Mucosa of descending colon (tissue), 3 donors: ENCODE measurements around the gene PRSS33. TPM values are rescaled to one million over a fixed set of nuclear protein-coding genes. Genes with fewer than 3 reads are reported as not detected.

Source experiments
- ATAC-seq: fragments of 200-7000 bp; cut with Tn5 transposase; one replicate; pipeline ENCODE4 v1.9.1; 2020; ENCODE audit warnings: mild to moderate bottlenecking, moderate library complexity
- DNase-seq, 3 donors: peaks; one replicate each; pipeline ENCODE4 v3.0.0-alpha.2; 2020
- H3K36me3 ChIP-seq: fragments of 200-600 bp; one replicate; pipeline ENCODE4 v1.8.0; 2021; ENCODE audit warnings: low read depth, mild to moderate bottlenecking
- H3K4me1 ChIP-seq: fragments of 200-600 bp; one replicate; pipeline ENCODE4 v1.8.0; 2021; ENCODE audit warnings: low read depth, mild to moderate bottlenecking
- H3K4me3 ChIP-seq: fragments of 200-600 bp; one replicate; pipeline ENCODE4 v1.8.0; 2021; ENCODE audit warnings: mild to moderate bottlenecking
- H3K9me3 ChIP-seq: fragments of 200-600 bp; one replicate; pipeline ENCODE4 v1.8.0; 2021; ENCODE audit warnings: mild to moderate bottlenecking
- intact Hi-C, 2 donors: fragments of 100-400 bp; cut with DNase I in 1 of 2; cut with micrococcal nuclease in 1 of 2; formaldehyde crosslinking; loops; one replicate each; pipeline versions ENCODE4 v1.11.0 to v1.11.1; 2022; cut with DNase I, micrococcal nuclease
- total RNA-seq, 3 donors: library from RNA; stranded (reverse); fragmentation: NEBNext Ultra II Directional in 2 of 3; extraction: Animal tissue kit (Norgen Biotek cat#: 25700) in 2 of 3; gene quantifications; one replicate each; pipeline versions ENCODE4 v1.2.1 to v1.2.4, GENCODE V29; 2021 to 2023
- TF ChIP-seq, protein P1 (sequence below): fragments of 200-600 bp; IDR thresholded peaks from one replicate; pipeline ENCODE4 v1.8.0; 2022; ENCODE audit warnings: antibody characterized with exemption, mild to moderate bottlenecking
- donor health status: DM: no; HTN: no; CAD: no; lungs with moderate emphysema.
- donor health status: DM: no; HTN: no; CAD: no.
- donor health status: DM: no; HTN: yes; CAD: no.

PRSS33 gene
- total RNA-seq, 3 donors from 2014 or later, result not detected

DNA sequence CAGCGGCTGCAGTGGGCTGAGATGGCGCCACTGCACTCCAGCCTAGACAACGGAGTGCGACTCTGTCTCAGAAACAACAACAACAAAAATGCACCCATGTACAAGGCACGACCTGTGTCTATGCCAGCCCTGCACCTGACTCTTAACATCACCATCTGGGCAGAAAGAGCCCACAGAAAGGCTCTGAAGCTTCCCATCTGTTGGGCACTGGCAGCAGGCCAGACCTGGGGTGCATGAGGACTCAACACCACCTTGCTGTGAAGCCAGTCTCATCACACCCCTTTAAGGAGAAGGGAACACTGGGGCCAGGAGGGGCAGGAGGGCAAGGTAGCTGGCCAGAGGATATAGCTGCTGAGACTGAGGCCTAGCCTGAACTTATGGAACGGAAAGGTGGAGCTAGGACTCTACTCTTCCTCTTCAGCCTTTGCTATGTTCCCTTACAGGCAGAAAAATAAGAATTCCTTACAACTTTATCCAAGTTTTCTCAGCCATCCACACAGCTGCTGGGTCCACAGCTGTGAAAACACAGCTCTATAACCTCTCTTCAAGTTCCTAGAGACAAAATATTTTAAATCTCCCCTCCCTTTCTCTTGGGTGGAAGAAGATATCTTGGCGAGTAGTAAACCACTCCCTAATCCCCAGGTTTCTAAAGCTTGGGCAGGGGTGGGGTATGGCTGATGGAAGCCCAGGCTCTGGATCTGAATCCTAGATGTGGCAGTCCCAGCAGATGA is 13.0 kb downstream of the PRSS33 start:
- TF ChIP-seq, protein P1, sequence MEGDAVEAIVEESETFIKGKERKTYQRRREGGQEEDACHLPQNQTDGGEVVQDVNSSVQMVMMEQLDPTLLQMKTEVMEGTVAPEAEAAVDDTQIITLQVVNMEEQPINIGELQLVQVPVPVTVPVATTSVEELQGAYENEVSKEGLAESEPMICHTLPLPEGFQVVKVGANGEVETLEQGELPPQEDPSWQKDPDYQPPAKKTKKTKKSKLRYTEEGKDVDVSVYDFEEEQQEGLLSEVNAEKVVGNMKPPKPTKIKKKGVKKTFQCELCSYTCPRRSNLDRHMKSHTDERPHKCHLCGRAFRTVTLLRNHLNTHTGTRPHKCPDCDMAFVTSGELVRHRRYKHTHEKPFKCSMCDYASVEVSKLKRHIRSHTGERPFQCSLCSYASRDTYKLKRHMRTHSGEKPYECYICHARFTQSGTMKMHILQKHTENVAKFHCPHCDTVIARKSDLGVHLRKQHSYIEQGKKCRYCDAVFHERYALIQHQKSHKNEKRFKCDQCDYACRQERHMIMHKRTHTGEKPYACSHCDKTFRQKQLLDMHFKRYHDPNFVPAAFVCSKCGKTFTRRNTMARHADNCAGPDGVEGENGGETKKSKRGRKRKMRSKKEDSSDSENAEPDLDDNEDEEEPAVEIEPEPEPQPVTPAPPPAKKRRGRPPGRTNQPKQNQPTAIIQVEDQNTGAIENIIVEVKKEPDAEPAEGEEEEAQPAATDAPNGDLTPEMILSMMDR, result no peak
- ATAC-seq (no peak), DNase-seq (no peak)
- intact Hi-C loops, result no loop called here
- Histone ChIP-seq H3K9me3 (no peaks in the 10 kb centered on the region), H3K4me3 (no peak overlapping the region), H3K4me1 (peaks cover 27% of the 10 kb centered on the region), H3K36me3 (peaks cover 4% of the 10 kb centered on the region)

DNA sequence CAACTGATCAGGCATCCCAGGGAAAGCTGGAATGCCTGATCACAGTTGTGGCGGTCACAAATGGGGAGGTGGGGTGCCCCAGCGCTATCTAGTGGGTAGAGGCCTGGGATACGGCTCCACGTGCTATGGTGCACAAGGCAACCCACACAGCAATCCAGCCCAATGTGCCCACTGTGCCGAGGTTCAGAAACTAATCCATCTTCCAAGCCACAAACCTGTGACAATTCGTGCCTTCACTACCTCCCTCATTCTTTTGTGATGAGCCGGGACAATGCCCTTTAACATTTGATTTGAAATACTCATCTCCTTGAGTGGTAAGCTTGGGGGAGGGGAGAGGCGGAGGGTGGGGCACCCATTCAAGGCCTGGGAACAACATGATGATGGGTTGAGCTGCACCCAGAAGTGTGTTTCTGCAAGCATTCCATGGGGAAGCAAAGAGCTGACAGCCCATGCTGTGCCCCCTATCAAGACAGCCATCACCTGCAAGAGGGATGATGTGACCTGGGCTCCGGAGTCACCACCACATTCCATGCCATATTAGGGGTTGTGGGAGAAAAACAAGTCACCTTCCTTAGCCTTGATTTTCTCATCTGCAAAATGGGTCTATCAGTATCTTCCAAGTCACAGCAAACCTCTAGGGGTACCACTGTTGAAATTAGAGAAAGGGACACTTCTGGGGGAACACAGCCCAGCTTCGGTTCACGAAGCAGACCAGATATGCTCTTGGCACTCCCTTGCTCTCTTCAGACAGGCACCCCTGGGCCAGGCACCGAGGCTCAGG is 14.0 kb downstream of the PRSS33 start:
- intact Hi-C loops, result no loop called here

DNA sequence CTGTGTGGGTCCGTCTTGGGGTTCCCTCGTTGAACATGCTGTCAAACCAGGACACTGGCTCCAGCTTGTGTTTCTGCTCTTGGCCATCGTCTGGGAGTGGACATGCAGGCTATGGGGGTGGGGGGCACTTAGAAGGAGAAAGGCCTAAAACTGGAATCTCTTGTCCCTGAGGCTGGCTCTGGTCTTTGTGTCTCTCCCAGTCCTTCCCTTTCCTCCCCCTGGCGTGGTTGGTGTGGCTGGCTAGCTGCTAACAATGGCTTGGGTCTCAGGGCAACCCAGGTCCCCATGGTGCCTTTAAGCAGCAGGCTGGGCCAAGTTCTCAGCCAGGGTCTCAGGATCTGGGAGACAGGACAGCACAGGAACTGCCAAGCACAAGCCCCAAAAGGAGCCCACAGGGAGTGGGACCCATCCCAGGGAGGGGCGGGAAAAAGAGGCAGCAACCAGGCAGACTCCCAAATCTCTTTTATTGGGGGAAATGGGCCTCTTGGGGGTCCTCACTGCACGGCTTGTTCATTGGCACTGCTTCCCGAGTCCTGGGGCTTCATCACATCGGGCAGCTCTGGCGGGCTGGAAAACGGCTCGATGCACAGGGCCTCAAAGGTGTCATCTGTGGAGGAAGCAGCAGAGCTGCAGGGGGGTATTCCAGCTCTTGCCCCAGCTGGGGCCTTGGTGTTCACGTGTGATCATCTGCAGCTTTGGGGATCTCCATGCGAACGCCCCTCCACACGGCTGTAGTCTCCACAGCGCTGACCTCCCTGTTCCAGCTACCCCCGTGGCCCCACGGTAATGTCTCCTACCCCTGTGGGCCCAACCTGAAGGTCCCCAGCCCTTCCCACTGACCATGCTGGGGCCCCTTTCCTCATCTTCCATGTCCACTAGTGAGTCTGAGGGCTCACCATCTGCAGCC is 15.6 kb downstream of the PRSS33 start:
- ATAC-seq (no peak), DNase-seq (no peak)
- no peaks in the 10 kb centered on the region for H3K9me3 ChIP-seq
- intact Hi-C loops, result no loop called here
- no peak overlapping the region for H3K4me3 ChIP-seq
- H3K4me1 ChIP-seq, result peaks cover 26% of the 10 kb centered on the region
- TF ChIP-seq, protein P1, result no peak
- H3K36me3 ChIP-seq, result peaks cover 4% of the 10 kb centered on the region

More for the DNA sequence above, 14.0 kb downstream of the PRSS33 start:
- Histone ChIP-seq H3K4me1 (peaks cover 26% of the 10 kb centered on the region), H3K9me3 (no peaks in the 10 kb centered on the region), H3K4me3 (no peak overlapping the region), H3K36me3 (peaks cover 4% of the 10 kb centered on the region)
- TF ChIP-seq, protein P1, result no peak
- ATAC-seq, result no peak
- DNase-seq, result no peak

DNA sequence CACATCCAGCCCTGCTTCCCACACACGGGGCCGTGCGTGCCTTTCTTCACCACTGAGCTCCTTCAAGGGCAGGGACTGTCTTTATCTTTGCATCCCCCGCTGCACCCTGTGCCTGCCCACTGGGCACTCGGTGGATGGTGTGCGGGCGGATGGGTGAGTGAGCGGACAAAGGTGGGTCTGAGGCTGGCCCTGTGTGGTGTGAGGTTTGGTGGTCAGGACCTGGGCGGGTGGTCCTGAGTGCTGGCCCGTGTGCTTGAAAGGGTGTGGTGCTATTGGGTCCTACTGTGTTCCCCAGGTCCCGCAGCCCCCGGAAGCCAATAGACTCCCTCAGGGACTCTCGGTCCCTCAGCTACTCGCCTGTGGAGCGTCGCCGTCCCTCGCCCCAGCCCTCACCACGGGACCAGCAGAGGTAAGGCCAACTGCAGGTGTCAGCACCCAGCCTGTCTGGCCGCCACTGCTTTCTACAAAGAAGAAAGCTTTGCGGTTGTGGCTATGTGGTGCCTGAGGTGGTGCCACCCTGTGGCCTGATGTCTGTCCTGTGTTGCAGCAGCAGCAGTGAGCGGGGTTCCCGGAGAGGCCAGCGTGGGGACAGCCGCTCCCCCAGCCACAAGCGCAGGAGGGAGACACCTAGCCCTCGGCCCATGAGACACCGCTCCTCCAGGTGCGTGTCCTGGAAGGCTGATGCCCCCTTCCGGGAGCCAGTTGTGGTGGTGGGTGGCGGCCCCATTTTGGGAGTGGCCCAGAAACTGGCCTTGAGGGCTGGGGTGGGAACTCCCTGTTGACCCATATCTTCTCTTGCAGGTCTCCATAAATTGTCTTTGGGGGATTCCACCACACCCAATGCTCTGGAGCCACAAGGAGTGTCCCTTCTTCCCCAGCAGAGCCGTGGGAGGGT is 17.1 kb downstream of the PRSS33 start:
- intact Hi-C loops, result no loop called here
- TF ChIP-seq, protein P1, result no peak
- Histone ChIP-seq H3K4me1 (peaks cover 16% of the 10 kb centered on the region), H3K9me3 (no peaks in the 10 kb centered on the region), H3K36me3 (peaks cover 7% of the 10 kb centered on the region), H3K4me3 (no peak overlapping the region)
- ATAC-seq, result peak; percentile 27
- DNase-seq, result peak in 1 of 3 donors; percentile 63
